GM12878 (cell line): ENCODE data around the gene MYO3B.

Experiments used
- CBX5 ChIP-seq: sonication (generic); IDR thresholded peaks from 2 replicates; pipeline ENCODE4 v1.6.1; 2016; ENCODE audit warnings: low read depth, moderate library complexity, mild to moderate bottlenecking, inconsistent platforms
- HCFC1 ChIP-seq: fragments of 150-350 bp; IDR thresholded peaks from 2 replicates; pipeline ENCODE4 v1.6.1; 2014; ENCODE audit warnings: low read length
- POLR2A ChIP-seq: IDR thresholded peaks from 2 replicates; pipeline ENCODE4 v1.6.1; 2011; ENCODE audit warnings: low read depth, mild to moderate bottlenecking, low read length
- POLR2AphosphoS5 ChIP-seq: IDR thresholded peaks from 2 replicates; pipeline ENCODE4 v1.6.1; 2011; ENCODE audit warnings: mild to moderate bottlenecking, low read length, inconsistent platforms
- POU2F2 ChIP-seq: IDR thresholded peaks from 3 replicates; pipeline ENCODE4 v1.6.1; 2011; ENCODE audit warnings: low read depth, mild to moderate bottlenecking, low read length, borderline replicate concordance
- SMARCA5 ChIP-seq: fragments of 450-650 bp; IDR thresholded peaks from 2 replicates; pipeline ENCODE4 v1.6.1; 2017; ENCODE audit warnings: mild to moderate bottlenecking
- SP1 ChIP-seq: IDR thresholded peaks from one replicate; pipeline ENCODE4 v1.6.1; 2011; ENCODE audit warnings: low read depth, low read length
- STAT3 ChIP-seq: IDR thresholded peaks from 2 replicates; pipeline ENCODE4 v1.6.1; 2011; ENCODE audit warnings: low read depth, low read length, improper control_type of control experiment
- TAF1 ChIP-seq: IDR thresholded peaks from 2 replicates; pipeline ENCODE4 v1.6.1; 2011; ENCODE audit warnings: mild to moderate bottlenecking, low read depth, low read length, borderline replicate concordance
- TCF12 ChIP-seq: IDR thresholded peaks from 2 replicates; pipeline ENCODE4 v1.6.1; 2011; ENCODE audit warnings: low read depth, mild to moderate bottlenecking, low read length
- TF ChIP-seq, protein P1 (sequence below), 3 experiments: IDR thresholded peaks in 2 of 3; conservative IDR thresholded peaks in 1 of 3; 2 replicates each; pipeline ENCODE4 v1.5.1; 2011; ENCODE audit warnings: low read depth in 3 of 3, low read length in 3 of 3, mild to moderate bottlenecking in 3 of 3, control low read depth in 2 of 3, moderate library complexity in 2 of 3, inconsistent platforms in 1 of 3, mixed read lengths in 1 of 3; ENCODE audit not compliant: control insufficient read depth in 2 of 3, insufficient read depth in 1 of 3; ENCODE audit errors: extremely low read depth in 1 of 3
- TF ChIP-seq, protein P2 (sequence below): IDR thresholded peaks from 2 replicates; pipeline ENCODE4 v1.6.1; 2011; ENCODE audit warnings: low read depth, low read length, improper control_type of control experiment, borderline replicate concordance

DNA sequence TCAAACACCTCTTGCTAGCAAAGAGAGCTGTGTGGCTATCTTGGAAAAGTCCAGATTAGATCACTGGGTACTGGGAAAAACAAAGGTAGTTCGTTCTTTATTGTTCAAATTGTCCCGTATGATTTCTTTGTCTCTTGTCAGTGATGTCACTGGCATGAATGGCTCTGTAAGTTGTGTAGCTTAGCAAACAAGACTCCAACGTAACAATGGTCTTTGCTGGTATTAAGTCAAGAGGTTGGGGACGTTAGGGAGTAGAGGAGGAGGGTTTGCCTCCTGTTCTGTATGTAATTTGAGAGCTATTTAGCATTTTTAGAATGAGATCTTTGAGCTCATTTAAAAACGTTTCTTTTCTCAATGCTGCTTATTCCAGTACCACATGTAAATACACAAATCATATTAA, 320.7 kb downstream of the MYO3B start:
- no peak for TF ChIP-seq POU2F2
- no peak for TF ChIP-seq TAF1
- TF ChIP-seq POLR2AphosphoS5: no peak
- TF ChIP-seq, protein P1, sequence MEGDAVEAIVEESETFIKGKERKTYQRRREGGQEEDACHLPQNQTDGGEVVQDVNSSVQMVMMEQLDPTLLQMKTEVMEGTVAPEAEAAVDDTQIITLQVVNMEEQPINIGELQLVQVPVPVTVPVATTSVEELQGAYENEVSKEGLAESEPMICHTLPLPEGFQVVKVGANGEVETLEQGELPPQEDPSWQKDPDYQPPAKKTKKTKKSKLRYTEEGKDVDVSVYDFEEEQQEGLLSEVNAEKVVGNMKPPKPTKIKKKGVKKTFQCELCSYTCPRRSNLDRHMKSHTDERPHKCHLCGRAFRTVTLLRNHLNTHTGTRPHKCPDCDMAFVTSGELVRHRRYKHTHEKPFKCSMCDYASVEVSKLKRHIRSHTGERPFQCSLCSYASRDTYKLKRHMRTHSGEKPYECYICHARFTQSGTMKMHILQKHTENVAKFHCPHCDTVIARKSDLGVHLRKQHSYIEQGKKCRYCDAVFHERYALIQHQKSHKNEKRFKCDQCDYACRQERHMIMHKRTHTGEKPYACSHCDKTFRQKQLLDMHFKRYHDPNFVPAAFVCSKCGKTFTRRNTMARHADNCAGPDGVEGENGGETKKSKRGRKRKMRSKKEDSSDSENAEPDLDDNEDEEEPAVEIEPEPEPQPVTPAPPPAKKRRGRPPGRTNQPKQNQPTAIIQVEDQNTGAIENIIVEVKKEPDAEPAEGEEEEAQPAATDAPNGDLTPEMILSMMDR (IDR thresholded peaks at IDR 0.05 in 2 of 3, conservative IDR thresholded peaks at IDR 0.05 in 1 of 3; ENCODE audit: control insufficient read depth in 2 of 3, extremely low read depth in 1 of 3, insufficient read depth in 1 of 3, low read depth in 3 of 3, low read length in 3 of 3): no peak
- TF ChIP-seq, protein P2, sequence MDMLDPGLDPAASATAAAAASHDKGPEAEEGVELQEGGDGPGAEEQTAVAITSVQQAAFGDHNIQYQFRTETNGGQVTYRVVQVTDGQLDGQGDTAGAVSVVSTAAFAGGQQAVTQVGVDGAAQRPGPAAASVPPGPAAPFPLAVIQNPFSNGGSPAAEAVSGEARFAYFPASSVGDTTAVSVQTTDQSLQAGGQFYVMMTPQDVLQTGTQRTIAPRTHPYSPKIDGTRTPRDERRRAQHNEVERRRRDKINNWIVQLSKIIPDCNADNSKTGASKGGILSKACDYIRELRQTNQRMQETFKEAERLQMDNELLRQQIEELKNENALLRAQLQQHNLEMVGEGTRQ: no peak
- TF ChIP-seq CBX5: no peak
- no peak for TF ChIP-seq HCFC1
- no peak for TF ChIP-seq POLR2A
- TF ChIP-seq TCF12: no peak
- TF ChIP-seq SP1: no peak
- no peak for TF ChIP-seq STAT3
- no peak for TF ChIP-seq SMARCA5
